Thymus (tissue), 11 donors: Measurements from ENCODE around the gene GALE. TPM values are rescaled to one million over a fixed set of nuclear protein-coding genes. Genes with fewer than 3 reads are reported as not detected.
"Not testable (repeated sequence)": the region's sequence is repeated elsewhere in the genome, so short reads cannot be mapped to it uniquely, and the experiment has no call there.

Experiments used
- DNase-seq, 9 donors: peaks; one replicate each; pipeline ENCODE4 v3.0.0-alpha.2; 2013; ENCODE audit warnings: low spot score in 9 of 9, low read depth in 6 of 9, missing footprints in 1 of 9
- H3K27ac ChIP-seq, 2 donors: one replicate each; pipeline ENCODE4 v1.5.1; 2013; ENCODE audit warnings: control low read depth in 1 of 2, low read depth in 1 of 2, low read length in 1 of 2, mild to moderate bottlenecking in 1 of 2, moderate library complexity in 1 of 2
- H3K27me3 ChIP-seq, 2 donors: one replicate each; pipeline ENCODE4 v1.5.1; 2013; ENCODE audit warnings: low read length in 1 of 2; ENCODE audit not compliant: control insufficient read depth in 2 of 2, insufficient read depth in 1 of 2
- H3K36me3 ChIP-seq, 2 donors: one replicate each; pipeline ENCODE4 v1.5.1; 2013; ENCODE audit warnings: low read length in 1 of 2, mild to moderate bottlenecking in 1 of 2, moderate library complexity in 1 of 2; ENCODE audit not compliant: control insufficient read depth in 2 of 2, insufficient read depth in 2 of 2
- H3K4me1 ChIP-seq, 2 donors: one replicate each; pipeline ENCODE4 v1.5.1; 2013; ENCODE audit warnings: low read length in 2 of 2; ENCODE audit not compliant: control insufficient read depth in 2 of 2, insufficient read depth in 2 of 2
- H3K4me3 ChIP-seq, 2 donors: one replicate each; pipeline ENCODE4 v1.5.1; 2013; ENCODE audit warnings: low read length in 2 of 2, control low read depth in 1 of 2, mild to moderate bottlenecking in 1 of 2
- H3K9me3 ChIP-seq, 2 donors: one replicate each; pipeline ENCODE4 v1.5.1; 2013; ENCODE audit warnings: low read length in 1 of 2, mild to moderate bottlenecking in 1 of 2; ENCODE audit not compliant: control insufficient read depth in 2 of 2, insufficient read depth in 1 of 2
- WGBS: extraction: QIAGEN DNeasy Blood & Tissue Kit; methylation state at CpG from one replicate; pipeline ENCODE4 v1.1.7; 2013; 5-methylcytosine and 5-hydroxymethylcytosine counted together
- polyA plus RNA-seq: library from polyadenylated mRNA; stranded (reverse); fragments of 200-250 nt; gene quantifications from one replicate; pipeline ENCODE4 v1.2.3, GENCODE V29; 2013
- total RNA-seq: library from RNA; stranded (reverse); fragments of 120-200 nt; gene quantifications from one replicate; pipeline ENCODE4 v1.2.4, GENCODE V29; 2013
- donor health status: healthy.

GALE gene
- total and polyA plus RNA-seq, 2 donors = 22.1 to 22.6 TPM

DNA sequence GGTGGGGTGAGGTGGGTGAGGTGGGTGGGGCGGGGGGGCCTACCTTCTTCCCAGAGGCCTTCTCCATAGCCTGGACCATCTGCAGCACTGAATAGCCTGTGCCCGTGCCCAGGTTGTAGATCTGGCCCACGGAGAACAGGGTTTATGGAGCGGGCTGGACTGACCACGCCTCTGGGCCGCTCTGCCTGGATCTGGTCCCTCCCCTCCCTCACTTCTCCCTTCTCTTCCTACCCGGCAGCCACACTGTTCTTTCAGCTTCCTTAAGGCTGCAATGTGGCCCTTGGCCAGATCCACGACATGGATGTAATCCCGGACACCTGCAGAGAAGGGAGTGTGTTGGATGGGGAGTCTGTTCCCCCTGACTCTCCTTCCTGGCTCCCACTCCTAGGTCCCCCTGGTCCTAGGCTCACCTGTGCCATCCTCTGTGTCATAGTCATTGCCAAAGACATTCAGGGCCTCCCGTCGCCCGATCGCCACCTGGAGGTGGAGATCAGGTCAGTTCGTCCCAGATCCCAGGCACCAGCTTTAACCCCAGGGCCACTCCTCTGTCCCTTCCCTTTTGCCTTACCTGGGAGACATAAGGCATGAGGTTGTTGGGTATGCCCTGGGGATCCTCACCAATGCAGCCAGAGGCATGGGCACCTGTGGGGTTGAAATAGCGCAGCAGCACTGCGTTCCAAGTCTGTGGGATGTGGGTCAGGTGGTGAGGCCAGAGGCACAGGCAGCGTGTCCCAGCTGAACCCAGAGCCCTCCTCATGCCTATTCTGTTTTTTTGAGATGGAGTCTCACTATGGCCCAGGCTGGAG lies 3.9 kb downstream of the GALE start:
- DNase-seq = no peak
- 89% methylated on average over 17 of the region's 17 CpGs for WGBS
- H3K4me1 ChIP-seq = peaks cover 14 to 34% of the 10 kb centered on the region in 2 donors
- H3K27ac ChIP-seq = peak overlapping the region in 1 of 2 donors; percentile 3
- no peak overlapping the region for H3K4me3 ChIP-seq
- no peaks in the 10 kb centered on the region for H3K27me3 ChIP-seq
- no peaks in the 10 kb centered on the region for H3K9me3 ChIP-seq
- H3K36me3 ChIP-seq = peaks cover 42 to 50% of the 10 kb centered on the region in 2 donors

DNA sequence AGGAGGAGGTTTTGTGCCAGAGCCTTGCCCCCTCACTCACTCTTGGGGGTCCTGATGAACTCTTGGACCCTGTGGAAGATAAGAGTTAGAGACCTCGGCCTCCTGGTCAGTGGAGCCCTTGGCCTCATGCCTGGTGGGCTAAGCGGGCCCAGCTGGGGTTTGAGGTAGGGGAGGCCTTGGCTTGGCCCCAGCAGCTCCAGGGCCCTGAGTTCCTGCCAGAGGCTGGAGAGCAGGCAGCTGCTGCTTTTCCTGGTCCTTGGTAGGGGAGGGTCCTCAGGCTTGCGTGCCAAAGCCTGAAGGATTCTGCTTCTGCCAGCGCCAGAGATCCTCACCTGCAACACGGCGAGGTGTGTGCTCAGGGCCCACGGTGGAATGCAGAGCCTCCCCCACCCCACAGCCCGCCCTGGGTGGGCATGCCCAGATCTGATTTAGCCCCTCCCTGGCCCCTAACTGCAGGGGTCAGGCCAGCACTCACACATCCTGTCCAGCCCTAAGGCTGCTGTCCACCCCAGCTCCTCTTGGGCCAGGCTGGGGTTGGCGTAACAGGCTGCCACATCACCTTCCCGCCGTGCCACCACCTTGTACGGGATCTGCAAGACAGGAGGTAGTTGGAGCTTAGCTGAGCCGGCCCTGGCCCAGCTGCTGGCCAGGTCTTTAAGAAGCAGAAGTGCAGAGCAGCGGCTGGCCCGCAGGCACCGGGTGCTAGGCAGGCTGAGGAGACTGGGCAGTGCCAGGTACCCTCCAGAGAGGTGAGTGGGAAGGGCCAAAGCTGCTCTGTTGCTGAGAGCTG lies 4.7 kb downstream of the GALE start:
- 94% methylated on average over 16 of the region's 16 CpGs for WGBS
- H3K27ac ChIP-seq = peak overlapping the region in 1 of 2 donors; percentile 37
- peaks cover 0 to 2% of the 10 kb centered on the region in 2 donors for H3K9me3 ChIP-seq
- no peak for DNase-seq
- H3K36me3 ChIP-seq = peaks cover 42 to 50% of the 10 kb centered on the region in 2 donors
- peaks cover 15 to 30% of the 10 kb centered on the region in 2 donors for H3K4me1 ChIP-seq
- no peaks in the 10 kb centered on the region for H3K27me3 ChIP-seq
- no peak overlapping the region for H3K4me3 ChIP-seq

- peaks cover 19 to 34% of the 10 kb centered on the region in 2 donors for H3K4me1 ChIP-seq
- H3K27ac ChIP-seq, H3K27me3 ChIP-seq, H3K9me3 ChIP-seq, DNase-seq, H3K4me3 ChIP-seq: not testable (repeated sequence)
- WGBS = 98% methylated on average over 9 of the region's 9 CpGs
- peaks cover 42 to 50% of the 10 kb centered on the region in 2 donors for H3K36me3 ChIP-seq
These were observed 5.8 kb downstream of the GALE start for GRCh38 chr1:23794732-23795182.

GRCh38 chr1:23793861-23794731 lies 6.5 kb downstream of the GALE start:
- Histone ChIP-seq H3K4me3 (no peak overlapping the region), H3K27ac (no peak overlapping the region), H3K9me3 (peaks cover 0 to 4% of the 10 kb centered on the region in 2 donors), H3K36me3 (peaks cover 44 to 50% of the 10 kb centered on the region in 2 donors), H3K27me3 (no peaks in the 10 kb centered on the region), H3K4me1 (peaks cover 13 to 28% of the 10 kb centered on the region in 2 donors)
- DNase-seq = no peak
- 94% methylated on average over 21 of the region's 21 CpGs for WGBS

DNA sequence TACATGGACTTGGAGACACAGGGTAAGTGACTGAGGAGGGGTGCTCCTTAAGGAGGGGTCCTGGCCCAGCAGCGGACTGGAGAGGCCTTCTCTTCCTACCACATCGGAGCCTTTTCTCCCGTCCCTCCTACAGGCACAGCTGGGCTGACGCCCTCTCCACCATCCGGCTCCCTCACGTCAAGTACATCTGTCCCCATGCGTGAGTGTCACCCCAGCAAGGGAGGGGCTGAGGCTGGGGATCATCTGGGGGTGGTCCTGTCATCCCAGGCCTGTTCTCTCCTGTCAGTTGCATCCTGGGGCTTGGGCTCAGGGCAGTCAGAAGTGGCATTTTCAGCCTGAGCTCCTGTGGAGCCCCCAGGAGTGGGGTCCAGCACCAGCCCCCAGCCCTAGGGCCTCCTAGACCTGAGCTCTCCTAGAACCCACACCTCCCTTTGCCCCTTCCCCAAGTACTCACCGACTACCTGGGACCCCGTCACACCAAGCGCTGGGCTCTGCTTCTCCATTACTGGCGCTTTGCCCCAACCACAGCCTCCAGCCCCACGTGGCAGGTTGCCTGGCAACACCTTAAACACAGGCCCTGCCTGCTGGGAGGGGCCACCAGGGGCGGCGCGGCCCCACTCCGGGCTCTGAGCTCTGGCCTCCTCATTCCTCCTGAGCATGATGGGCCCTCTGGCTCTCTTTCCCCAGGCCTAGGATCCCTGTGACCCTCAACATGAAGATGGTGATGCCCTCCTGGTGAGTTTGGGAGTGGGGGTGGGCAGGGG lies 7.4 kb downstream of the GALE start:
- peaks cover 42 to 47% of the 10 kb centered on the region in 2 donors for H3K36me3 ChIP-seq
- H3K27ac ChIP-seq = no peak overlapping the region
- no peak for DNase-seq
- peaks cover 13 to 27% of the 10 kb centered on the region in 2 donors for H3K4me1 ChIP-seq
- H3K27me3 ChIP-seq = no peaks in the 10 kb centered on the region
- 81% methylated on average over 16 of the region's 16 CpGs for WGBS
- H3K4me3 ChIP-seq = no peak overlapping the region
- peaks cover 0 to 4% of the 10 kb centered on the region in 2 donors for H3K9me3 ChIP-seq

DNA sequence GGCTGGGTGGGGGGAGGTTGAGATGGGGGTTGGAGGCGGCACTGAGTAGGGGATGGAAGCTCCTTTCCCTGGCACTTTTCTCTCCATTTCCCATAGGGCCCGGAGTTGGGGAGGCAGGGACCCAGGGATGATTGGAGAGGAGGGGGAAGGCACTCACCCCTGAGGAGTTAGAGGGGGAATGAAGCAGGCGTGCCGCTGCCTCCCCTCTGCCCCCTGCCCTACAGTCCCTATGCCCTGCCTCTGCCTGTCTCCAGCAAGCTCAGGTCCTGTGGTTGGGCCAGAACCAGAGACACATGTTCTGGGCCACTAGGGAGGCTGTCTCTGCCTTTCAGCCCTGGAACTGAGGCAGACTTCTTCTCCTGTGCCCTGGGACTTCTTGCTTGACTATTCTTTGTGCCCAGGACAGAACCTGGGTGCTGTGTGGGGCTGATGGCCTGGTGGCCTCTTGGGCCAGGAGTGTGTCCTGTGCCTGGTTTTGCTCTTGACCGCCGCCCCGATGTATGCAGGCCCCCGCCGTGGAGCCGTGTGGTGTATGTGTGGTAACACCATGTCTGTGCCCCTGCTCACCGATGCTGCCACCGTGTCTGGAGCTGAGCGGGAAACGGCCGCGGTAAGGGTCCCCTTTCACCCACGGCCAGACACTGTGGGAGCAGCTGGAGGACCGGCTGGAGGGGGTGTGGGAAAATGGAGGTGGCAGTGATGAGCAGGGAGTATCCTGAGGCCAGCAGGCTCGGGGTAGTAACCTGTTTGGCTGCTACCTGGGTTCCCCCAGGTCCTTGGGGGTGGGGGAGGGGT lies 8.2 kb downstream of the GALE start:
- Histone ChIP-seq H3K9me3 (peaks cover 0 to 4% of the 10 kb centered on the region in 2 donors), H3K27me3 (no peaks in the 10 kb centered on the region), H3K4me1 (peaks cover 13 to 27% of the 10 kb centered on the region in 2 donors), H3K27ac (peak overlapping the region in 1 of 2 donors; percentile 25), H3K4me3 (peak overlapping the region; percentile 17 to 87), H3K36me3 (peaks cover 43 to 45% of the 10 kb centered on the region in 2 donors)
- DNase-seq = no peak
- WGBS = 95% methylated on average over 19 of the region's 19 CpGs

GRCh38 chr1:23791516-23792047 lies 9.0 kb downstream of the GALE start:
- peaks cover 13 to 27% of the 10 kb centered on the region in 2 donors for H3K4me1 ChIP-seq
- H3K4me3 ChIP-seq = peak overlapping the region; percentile 83 to 87
- H3K9me3 ChIP-seq = peaks cover 0 to 4% of the 10 kb centered on the region in 2 donors
- WGBS = 3% methylated on average over 15 of the region's 15 CpGs
- peak in 2 of 9 donors; percentile 21 to 47 for DNase-seq
- H3K36me3 ChIP-seq = peaks cover 43% of the 10 kb centered on the region in 2 donors
- H3K27me3 ChIP-seq = no peaks in the 10 kb centered on the region
- peak overlapping the region; percentile 58 to 82 for H3K27ac ChIP-seq
